Measurements from ENCODE around the gene PPP4R4. TPM values are rescaled to one million over a fixed set of nuclear protein-coding genes. Genes with fewer than 3 reads are reported as not detected.

The PPP4R4 gene
- total RNA-seq, 4 donors from 2014 or later: 0.08 to 1.7 (median 0.48) TPM

GRCh38 chr14:94278731-94279130 is 104.6 kb downstream of the PPP4R4 start:
- H3K36me3 ChIP-seq: no peaks in the 10 kb centered on the region
- no peaks in the 10 kb centered on the region for H3K4me1 ChIP-seq
- DNase-seq: no peak
- no peak for TF ChIP-seq POLR2A (IDR thresholded peaks at IDR 0.05)
- no peak overlapping the region for H3K4me3 ChIP-seq
- intact Hi-C loops (cut with DNase I): no loop called here
- no peaks in the 10 kb centered on the region for H3K9me3 ChIP-seq
- 62 to 82% methylated on average over 2 of the region's 2 CpGs for WGBS, 2 donors
- H3K27ac ChIP-seq: no peak overlapping the region
- H3K27me3 ChIP-seq: peaks cover 0 to 9% (median under 1%) of the 10 kb centered on the region in 4 donors

GRCh38 chr14:94282991-94283723 is 109.0 kb downstream of the PPP4R4 start:
- no peak overlapping the region for H3K27ac ChIP-seq
- TF ChIP-seq POLR2A (IDR thresholded peaks at IDR 0.05): no peak
- TF ChIP-seq CTCF (IDR thresholded peaks at IDR 0.05): no peak
- intact Hi-C loops (cut with DNase I): no loop called here
- H3K4me1 ChIP-seq: no peaks in the 10 kb centered on the region
- H3K9me3 ChIP-seq: no peaks in the 10 kb centered on the region
- DNase-seq: no peak
- WGBS, 2 donors: 53 to 77% methylated on average over 2 of the region's 2 CpGs
- H3K27me3 ChIP-seq: peaks cover 0 to 38% (median 2%) of the 10 kb centered on the region in 4 donors
- H3K36me3 ChIP-seq: no peaks in the 10 kb centered on the region
- H3K4me3 ChIP-seq: no peak overlapping the region

GRCh38 chr14:94284221-94284620 is 110.1 kb downstream of the PPP4R4 start:
- peaks cover 0 to 47% (median 2%) of the 10 kb centered on the region in 4 donors for H3K27me3 ChIP-seq
- intact Hi-C loops (cut with DNase I): no loop called here
- no peak overlapping the region for H3K4me3 ChIP-seq
- no peak for DNase-seq
- TF ChIP-seq POLR2A (IDR thresholded peaks at IDR 0.05) (no peak), CTCF (IDR thresholded peaks at IDR 0.05) (no peak)
- no peaks in the 10 kb centered on the region for H3K36me3 ChIP-seq
- peaks cover 0 to 8% (median 3%) of the 10 kb centered on the region in 3 donors for H3K4me1 ChIP-seq
- H3K27ac ChIP-seq: no peak overlapping the region
- H3K9me3 ChIP-seq: no peaks in the 10 kb centered on the region
- WGBS, 2 donors: 67 to 77% methylated on average over 2 of the region's 2 CpGs

GRCh38 chr14:94285158-94285557 is 111.0 kb downstream of the PPP4R4 start:
- Histone ChIP-seq H3K27ac (no peak overlapping the region), H3K27me3 (peaks cover 0 to 47% (median 2%) of the 10 kb centered on the region in 4 donors), H3K4me3 (no peak overlapping the region), H3K36me3 (no peaks in the 10 kb centered on the region), H3K9me3 (no peaks in the 10 kb centered on the region), H3K4me1 (peaks cover 0 to 17% (median 3%) of the 10 kb centered on the region in 3 donors)
- no peak for DNase-seq
- intact Hi-C loops (cut with DNase I): no loop called here
- TF ChIP-seq CTCF (IDR thresholded peaks at IDR 0.05) (no peak), POLR2A (IDR thresholded peaks at IDR 0.05) (no peak)

GRCh38 chr14:94288610-94289465 is 114.7 kb downstream of the PPP4R4 start:
- H3K4me1 ChIP-seq: peaks cover 0 to 21% (median 3%) of the 10 kb centered on the region in 3 donors
- TF ChIP-seq POLR2A (IDR thresholded peaks at IDR 0.05) (no peak), CTCF (IDR thresholded peaks at IDR 0.05) (no peak)
- no peak overlapping the region for H3K27ac ChIP-seq
- H3K27me3 ChIP-seq: peaks cover 0 to 71% (median 1%) of the 10 kb centered on the region in 4 donors
- WGBS, 2 donors: 54 to 71% methylated on average over 10 of the region's 14 CpGs
- H3K4me3 ChIP-seq: no peak overlapping the region
- intact Hi-C loops (cut with DNase I): no loop called here
- H3K9me3 ChIP-seq: no peaks in the 10 kb centered on the region
- DNase-seq: no peak
- no peaks in the 10 kb centered on the region for H3K36me3 ChIP-seq
